H7 (cell line): Measurements from ENCODE around the gene KRTDAP. TPM values are rescaled to one million over a fixed set of nuclear protein-coding genes. Genes with fewer than 3 reads are reported as not detected.
"Not testable (repeated sequence)": the region's sequence is repeated elsewhere in the genome, so short reads cannot be mapped to it uniquely, and the experiment has no call there.

Experiments used
- DNase-seq: peaks from one replicate; pipeline ENCODE4 v3.0.0; 2012
- H3K27me3 ChIP-seq: 2 replicates; pipeline ENCODE4 v1.6.0; 2011; ENCODE audit warnings: mild to moderate bottlenecking, low read length; ENCODE audit not compliant: control insufficient read depth, insufficient read depth
- H3K36me3 ChIP-seq: replicated peaks from 2 replicates; pipeline ENCODE4 v1.5.1; 2011; ENCODE audit warnings: low read length; ENCODE audit not compliant: control insufficient read depth, insufficient read depth
- H3K4me3 ChIP-seq: 2 replicates; pipeline ENCODE4 v1.5.1; 2011; ENCODE audit warnings: low read depth, mild to moderate bottlenecking, control low read depth, low read length, moderate library complexity; ENCODE audit not compliant: insufficient read depth
- total RNA-seq: library from RNA; depleted of rRNA; stranded (reverse); fragments of >200 nt; shearing (Covaris generic); gene quantifications from 2 replicates; pipeline ENCODE4 v1.2.3, GENCODE V29; 2014

The KRTDAP gene
- total RNA-seq, 1 experiment from 2014 or later: 0.52 TPM

- no peaks in the 10 kb centered on the region for H3K36me3 ChIP-seq
- no peak overlapping the region for H3K4me3 ChIP-seq
- H3K27me3 ChIP-seq: peaks cover 1% of the 10 kb centered on the region; the same call in 1 of the 2 replicates
- DNase-seq: no peak
Observed at GRCh38 chr19:35484252-35485036, 5.8 kb downstream of the KRTDAP start.

GRCh38 chr19:35483089-35483488, 7.2 kb downstream of the KRTDAP start:
- H3K27me3 ChIP-seq: peaks cover 1% of the 10 kb centered on the region; the same call in 1 of the 2 replicates
- DNase-seq: no peak
- H3K36me3 ChIP-seq: no peaks in the 10 kb centered on the region
- H3K4me3 ChIP-seq: no peak overlapping the region

GRCh38 chr19:35478794-35479677, 11.2 kb downstream of the KRTDAP start:
- Histone ChIP-seq H3K4me3 (no peak overlapping the region), H3K36me3 (no peaks in the 10 kb centered on the region), H3K27me3 (no peaks in the 10 kb centered on the region)
- no peak for DNase-seq

GRCh38 chr19:35476149-35476548, 14.1 kb downstream of the KRTDAP start:
- Histone ChIP-seq H3K4me3 (no peak overlapping the region), H3K36me3 (no peaks in the 10 kb centered on the region), H3K27me3 (no peaks in the 10 kb centered on the region)
- DNase-seq: peak; percentile 77

GRCh38 chr19:35474594-35474993, 15.7 kb downstream of the KRTDAP start:
- not testable (repeated sequence) for H3K27me3 ChIP-seq, H3K36me3 ChIP-seq, DNase-seq, H3K4me3 ChIP-seq

- H3K36me3 ChIP-seq: no peaks in the 10 kb centered on the region
- no peak for DNase-seq
- no peak overlapping the region for H3K4me3 ChIP-seq
- H3K27me3 ChIP-seq: no peaks in the 10 kb centered on the region
Observed at GRCh38 chr19:35474104-35474503, 16.2 kb downstream of the KRTDAP start.

GRCh38 chr19:35471946-35472345, 18.3 kb downstream of the KRTDAP start:
- H3K36me3 ChIP-seq: no peaks in the 10 kb centered on the region
- H3K4me3 ChIP-seq: no peak overlapping the region
- DNase-seq: no peak
- H3K27me3 ChIP-seq: no peaks in the 10 kb centered on the region

- not testable (repeated sequence) for H3K36me3 ChIP-seq, DNase-seq, H3K27me3 ChIP-seq, H3K4me3 ChIP-seq
Observed at GRCh38 chr19:35471075-35471474, 19.2 kb downstream of the KRTDAP start.

GRCh38 chr19:35470128-35470527, 20.1 kb downstream of the KRTDAP start:
- Histone ChIP-seq H3K36me3 (no peaks in the 10 kb centered on the region), H3K27me3 (no peaks in the 10 kb centered on the region), H3K4me3 (no peak overlapping the region)
- DNase-seq: no peak

GRCh38 chr19:35468637-35469036, 21.6 kb downstream of the KRTDAP start:
- Histone ChIP-seq H3K36me3 (no peaks in the 10 kb centered on the region), H3K27me3 (no peaks in the 10 kb centered on the region), H3K4me3 (no peak overlapping the region)
- peak; percentile 79 for DNase-seq

GRCh38 chr19:35466259-35466658, 24.0 kb downstream of the KRTDAP start:
- Histone ChIP-seq H3K4me3 (no peak overlapping the region), H3K36me3 (no peaks in the 10 kb centered on the region), H3K27me3 (no peaks in the 10 kb centered on the region)
- DNase-seq: no peak

GRCh38 chr19:35462956-35463355, 27.3 kb downstream of the KRTDAP start:
- not testable (repeated sequence) for H3K4me3 ChIP-seq, DNase-seq

GRCh38 chr19:35462476-35462953, 27.7 kb downstream of the KRTDAP start:
- H3K36me3 ChIP-seq: no peaks in the 10 kb centered on the region
- no peak overlapping the region for H3K4me3 ChIP-seq
- no peaks in the 10 kb centered on the region for H3K27me3 ChIP-seq
- DNase-seq: no peak

More at GRCh38 chr19:35462956-35463355, 27.3 kb downstream of the KRTDAP start:
- not testable (repeated sequence) for H3K27me3 ChIP-seq, H3K36me3 ChIP-seq

GRCh38 chr19:35461788-35462187, 28.5 kb downstream of the KRTDAP start:
- H3K36me3 ChIP-seq, H3K4me3 ChIP-seq, H3K27me3 ChIP-seq, DNase-seq: not testable (repeated sequence)

- DNase-seq: no peak
- H3K4me3 ChIP-seq: no peak overlapping the region
- no peaks in the 10 kb centered on the region for H3K27me3 ChIP-seq
- no peaks in the 10 kb centered on the region for H3K36me3 ChIP-seq
Observed at GRCh38 chr19:35461060-35461459, 29.2 kb downstream of the KRTDAP start.
